NCI-H146 (cell line): ENCODE measurements around the gene NOL7.

Experiments used
- DNase-seq: peaks from one replicate; lab custom pipeline; 2025; lab: John Stamatoyannopoulos, UW

NOL7 gene

GRCh38 chr6:13614926-13615791, at the start of gene NOL7:
Gene NOL7, plus strand, starts transcription at chr6:13615335. Its CDS starts 24 bp downstream, at chr6:13615359.
- peak; percentile 98 for DNase-seq

GRCh38 chr6:13565921-13566320, 49.2 kb upstream of the NOL7 start:
- no peak for DNase-seq

GRCh38 chr6:13566500-13566899, 48.6 kb upstream of the NOL7 start:
- no peak for DNase-seq

- no peak for DNase-seq
Observed at GRCh38 chr6:13568970-13569369, 46.2 kb upstream of the NOL7 start.

- DNase-seq: no peak
Observed at GRCh38 chr6:13572240-13572639, 42.9 kb upstream of the NOL7 start.

GRCh38 chr6:13572951-13573654, 42.0 kb upstream of the NOL7 start:
- no peak for DNase-seq

- DNase-seq: peak; percentile 37
Observed at GRCh38 chr6:13573669-13574110, 41.4 kb upstream of the NOL7 start.

GRCh38 chr6:13574149-13574570, 41.0 kb upstream of the NOL7 start:
- DNase-seq: peak; percentile 98

GRCh38 chr6:13574571-13575376, 40.4 kb upstream of the NOL7 start, which contains the start of gene SIRT5:
Gene SIRT5, plus strand, starts transcription at chr6:13574601. Its CDS starts 9,510 bp downstream, at chr6:13584111.
- peak; percentile 98 for DNase-seq

GRCh38 chr6:13575377-13575775, 39.8 kb upstream of the NOL7 start:
- DNase-seq: no peak

- DNase-seq: no peak
Observed at GRCh38 chr6:13576017-13576416, 39.1 kb upstream of the NOL7 start.

- DNase-seq: no peak
Observed at GRCh38 chr6:13577926-13578325, 37.2 kb upstream of the NOL7 start.

GRCh38 chr6:13579911-13580310, 35.2 kb upstream of the NOL7 start:
- no peak for DNase-seq

- DNase-seq: no peak
Observed at GRCh38 chr6:13581700-13582229, 33.4 kb upstream of the NOL7 start.

- DNase-seq: no peak
Observed at GRCh38 chr6:13586603-13587542, 28.3 kb upstream of the NOL7 start.

GRCh38 chr6:13589801-13590200, 25.3 kb upstream of the NOL7 start:
- DNase-seq: no peak

- DNase-seq: no peak
Observed at GRCh38 chr6:13590574-13591153, 24.5 kb upstream of the NOL7 start.

GRCh38 chr6:13591205-13591921, 23.8 kb upstream of the NOL7 start:
- no peak for DNase-seq

GRCh38 chr6:13593103-13593502, 22.0 kb upstream of the NOL7 start:
- no peak for DNase-seq

GRCh38 chr6:13593720-13594119, 21.4 kb upstream of the NOL7 start:
- no peak for DNase-seq
